Mononuclear cell (primary cell): Measurements from ENCODE around the gene BAG1. TPM values are rescaled to one million over a fixed set of nuclear protein-coding genes. Genes with fewer than 3 reads are reported as not detected.

Experiments
- H3K27me3 ChIP-seq: 2 replicates; pipeline ENCODE4 v1.6.0; 2011; ENCODE audit warnings: low read length, control low read depth; ENCODE audit not compliant: insufficient read depth
- H3K4me1 ChIP-seq: 2 replicates; pipeline ENCODE4 v1.5.1; 2011; ENCODE audit warnings: mild to moderate bottlenecking, low read length, control low read depth; ENCODE audit not compliant: insufficient read depth
- H3K4me3 ChIP-seq: 2 replicates; pipeline ENCODE4 v1.5.1; 2011; ENCODE audit warnings: mild to moderate bottlenecking, low read length, moderate library complexity
- H3K9me3 ChIP-seq: 2 replicates; pipeline ENCODE4 v1.5.1; 2011; ENCODE audit warnings: low read depth, mild to moderate bottlenecking, control low read depth, low read length
- total RNA-seq: library from RNA; depleted of rRNA; stranded (reverse); fragments of >200 nt; gene quantifications from one replicate; pipeline ENCODE4 v1.2.3, GENCODE V29; 2012

The BAG1 gene
- total RNA-seq, 1 donor: 54.4 TPM

- Histone ChIP-seq H3K27me3 (no peaks in the 10 kb centered on the region), H3K9me3 (no peaks in the 10 kb centered on the region), H3K4me3 (no peak within 1 kb of the TSS), H3K4me1 (no peaks in the 10 kb centered on the region)
These were observed 24.6 kb downstream of the BAG1 start, which contains the start of gene SPINK4 for GRCh38 chr9:33239921-33240320. SPINK4 (plus strand) TSS chr9:33240167; CDS start chr9:33240209, 42 bp downstream.

GRCh38 chr9:33236571-33236970 is 27.9 kb downstream of the BAG1 start:
- no peaks in the 10 kb centered on the region for H3K27me3 ChIP-seq

GRCh38 chr9:33234511-33235467 is 29.7 kb downstream of the BAG1 start:
- Histone ChIP-seq H3K9me3 (no peaks in the 10 kb centered on the region), H3K4me3 (no peak overlapping the region), H3K4me1 (no peaks in the 10 kb centered on the region), H3K27me3 (no peaks in the 10 kb centered on the region)

More at GRCh38 chr9:33236571-33236970, 27.9 kb downstream of the BAG1 start:
- Histone ChIP-seq H3K4me1 (no peaks in the 10 kb centered on the region), H3K9me3 (no peaks in the 10 kb centered on the region), H3K4me3 (no peak overlapping the region)

GRCh38 chr9:33233626-33234342 is 30.7 kb downstream of the BAG1 start:
- Histone ChIP-seq H3K9me3 (no peaks in the 10 kb centered on the region), H3K4me1 (no peaks in the 10 kb centered on the region), H3K4me3 (no peak overlapping the region), H3K27me3 (no peaks in the 10 kb centered on the region)

GRCh38 chr9:33232815-33233214 is 31.7 kb downstream of the BAG1 start:
- Histone ChIP-seq H3K4me3 (no peak overlapping the region), H3K27me3 (no peaks in the 10 kb centered on the region), H3K9me3 (no peaks in the 10 kb centered on the region), H3K4me1 (no peaks in the 10 kb centered on the region)

- peaks cover 12% of the 10 kb centered on the region for H3K4me1 ChIP-seq
- H3K27me3 ChIP-seq: no peaks in the 10 kb centered on the region
- H3K9me3 ChIP-seq: no peaks in the 10 kb centered on the region
- H3K4me3 ChIP-seq: no peak overlapping the region
These were observed 32.9 kb downstream of the BAG1 start for GRCh38 chr9:33231623-33231942.

- Histone ChIP-seq H3K4me3 (no peak overlapping the region), H3K9me3 (no peaks in the 10 kb centered on the region), H3K4me1 (peaks cover 17% of the 10 kb centered on the region), H3K27me3 (no peaks in the 10 kb centered on the region)
These were observed 33.5 kb downstream of the BAG1 start for GRCh38 chr9:33230756-33231622.

GRCh38 chr9:33229359-33230114 is 35.0 kb downstream of the BAG1 start:
- Histone ChIP-seq H3K4me3 (no peak overlapping the region), H3K27me3 (no peaks in the 10 kb centered on the region), H3K4me1 (peaks cover 24% of the 10 kb centered on the region), H3K9me3 (no peaks in the 10 kb centered on the region)

- H3K4me3 ChIP-seq: no peak overlapping the region
- H3K9me3 ChIP-seq: no peaks in the 10 kb centered on the region
- no peaks in the 10 kb centered on the region for H3K27me3 ChIP-seq
- peaks cover 24% of the 10 kb centered on the region for H3K4me1 ChIP-seq
These were observed 35.9 kb downstream of the BAG1 start for GRCh38 chr9:33228606-33229005.

GRCh38 chr9:33227741-33228140 is 36.8 kb downstream of the BAG1 start:
- H3K4me1 ChIP-seq: peaks cover 24% of the 10 kb centered on the region
- H3K4me3 ChIP-seq: no peak overlapping the region
- no peaks in the 10 kb centered on the region for H3K27me3 ChIP-seq

GRCh38 chr9:33227008-33227398 is 37.5 kb downstream of the BAG1 start:
- H3K4me3 ChIP-seq: no peak overlapping the region
- peaks cover 25% of the 10 kb centered on the region for H3K4me1 ChIP-seq
- H3K27me3 ChIP-seq: no peaks in the 10 kb centered on the region

More at GRCh38 chr9:33227741-33228140, 36.8 kb downstream of the BAG1 start:
- no peaks in the 10 kb centered on the region for H3K9me3 ChIP-seq

GRCh38 chr9:33225319-33226147 is 39.0 kb downstream of the BAG1 start:
- H3K9me3 ChIP-seq: no peaks in the 10 kb centered on the region
- H3K4me3 ChIP-seq: no peak overlapping the region
- H3K27me3 ChIP-seq: no peaks in the 10 kb centered on the region
- H3K4me1 ChIP-seq: peaks cover 39% of the 10 kb centered on the region

More at GRCh38 chr9:33227008-33227398, 37.5 kb downstream of the BAG1 start:
- H3K9me3 ChIP-seq: no peaks in the 10 kb centered on the region

GRCh38 chr9:33223696-33224095 is 40.8 kb downstream of the BAG1 start:
- no peaks in the 10 kb centered on the region for H3K9me3 ChIP-seq
- peaks cover 39% of the 10 kb centered on the region for H3K4me1 ChIP-seq
- H3K27me3 ChIP-seq: no peaks in the 10 kb centered on the region
- H3K4me3 ChIP-seq: no peak overlapping the region
